Measurements from ENCODE around the gene CEBPA. TPM values are rescaled to one million over a fixed set of nuclear protein-coding genes. Genes with fewer than 3 reads are reported as not detected.
"Not testable (repeated sequence)": the region's sequence is repeated elsewhere in the genome, so short reads cannot be mapped to it uniquely, and the experiment has no call there.

Gene CEBPA
- polyA plus RNA-seq, 4 donors, result 31.0 to 203 (median 58.2) TPM

- DNase-seq (peak in 1 of 2 donors; percentile 61), FAIRE-seq (no peak)
- WGBS, 3 donors, result 72 to 82% (median 77%) methylated on average over 11 to 14 of the region's 14 CpGs
- peaks cover 8 to 62% (median 11%) of the 10 kb centered on the region in 3 donors for H3K4me1 ChIP-seq (ENCODE audit: control insufficient read depth in 3 of 3, insufficient read depth in 2 of 3, low read depth in 1 of 3, low read length in 2 of 3)
- H3K27me3 ChIP-seq (ENCODE audit: control insufficient read depth in 3 of 3, insufficient read depth in 3 of 3, low read length in 3 of 3), result peaks cover 0 to 6% (median 4%) of the 10 kb centered on the region in 3 donors
- no peak overlapping the region for H3K4me3 ChIP-seq (ENCODE audit: low read depth in 1 of 3, low read length in 3 of 3)
- H3K9me3 ChIP-seq (ENCODE audit: control insufficient read depth in 2 of 2, insufficient read depth in 1 of 2, low read depth in 1 of 2, low read length in 1 of 2), result no peaks in the 10 kb centered on the region
- H3K27ac ChIP-seq (ENCODE audit: low read depth in 1 of 3, low read length in 2 of 3), result peak overlapping the region in 1 of 3 donors; percentile 95
- H3K36me3 ChIP-seq (ENCODE audit: control insufficient read depth in 3 of 3, insufficient read depth in 2 of 3, low read depth in 1 of 3, low read length in 3 of 3), result peaks cover 0 to 35% (median 0%) of the 10 kb centered on the region in 3 donors
Measured at GRCh38 chr19:33296488-33296971, 5.8 kb downstream of the CEBPA start.

- H3K4me3 ChIP-seq (ENCODE audit: low read depth in 1 of 3, low read length in 3 of 3), result no peak overlapping the region
- 79 to 84% (median 82%) methylated on average over 12 of the region's 12 CpGs for WGBS, 3 donors
- peak overlapping the region in 1 of 3 donors; percentile 95 for H3K27ac ChIP-seq (ENCODE audit: low read depth in 1 of 3, low read length in 2 of 3)
- no peak for DNase-seq
- peaks cover 8 to 69% (median 14%) of the 10 kb centered on the region in 3 donors for H3K4me1 ChIP-seq (ENCODE audit: control insufficient read depth in 3 of 3, insufficient read depth in 2 of 3, low read depth in 1 of 3, low read length in 2 of 3)
- FAIRE-seq, result no peak
- peaks cover 0 to 29% (median 0%) of the 10 kb centered on the region in 3 donors for H3K36me3 ChIP-seq (ENCODE audit: control insufficient read depth in 3 of 3, insufficient read depth in 2 of 3, low read depth in 1 of 3, low read length in 3 of 3)
- H3K27me3 ChIP-seq (ENCODE audit: control insufficient read depth in 3 of 3, insufficient read depth in 3 of 3, low read length in 3 of 3), result peaks cover 0 to 4% (median 2%) of the 10 kb centered on the region in 3 donors
- no peaks in the 10 kb centered on the region for H3K9me3 ChIP-seq (ENCODE audit: control insufficient read depth in 2 of 2, insufficient read depth in 1 of 2, low read depth in 1 of 2, low read length in 1 of 2)
Measured at GRCh38 chr19:33295621-33296487, 6.5 kb downstream of the CEBPA start.

GRCh38 chr19:33295046-33295445 lies 7.3 kb downstream of the CEBPA start:
- peaks cover 5 to 77% (median 14%) of the 10 kb centered on the region in 3 donors for H3K4me1 ChIP-seq (ENCODE audit: control insufficient read depth in 3 of 3, insufficient read depth in 2 of 3, low read depth in 1 of 3, low read length in 2 of 3)
- not testable (repeated sequence) for FAIRE-seq; DNase-seq; H3K4me3 ChIP-seq (ENCODE audit: low read depth in 1 of 3, low read length in 3 of 3); H3K9me3 ChIP-seq (ENCODE audit: control insufficient read depth in 2 of 2, insufficient read depth in 1 of 2, low read depth in 1 of 2, low read length in 1 of 2); H3K27me3 ChIP-seq (ENCODE audit: control insufficient read depth in 3 of 3, insufficient read depth in 3 of 3, low read length in 3 of 3); H3K27ac ChIP-seq (ENCODE audit: low read depth in 1 of 3, low read length in 2 of 3)
- peaks cover 0 to 21% (median 0%) of the 10 kb centered on the region in 3 donors for H3K36me3 ChIP-seq (ENCODE audit: control insufficient read depth in 3 of 3, insufficient read depth in 2 of 3, low read depth in 1 of 3, low read length in 3 of 3)
- WGBS, 3 donors, result 92 to 95% (median 94%) methylated on average over 7 of the region's 7 CpGs

GRCh38 chr19:33294058-33294798 lies 8.1 kb downstream of the CEBPA start:
- H3K27me3 ChIP-seq (ENCODE audit: control insufficient read depth in 3 of 3, insufficient read depth in 3 of 3, low read length in 3 of 3), result no peaks in the 10 kb centered on the region
- no peak overlapping the region for H3K4me3 ChIP-seq (ENCODE audit: low read depth in 1 of 3, low read length in 3 of 3)
- WGBS, 3 donors, result 53 to 67% (median 64%) methylated on average over 13 of the region's 13 CpGs
- peak overlapping the region in 2 of 3 donors; percentile 86 to 95 for H3K27ac ChIP-seq (ENCODE audit: low read depth in 1 of 3, low read length in 2 of 3)
- H3K4me1 ChIP-seq (ENCODE audit: control insufficient read depth in 3 of 3, insufficient read depth in 2 of 3, low read depth in 1 of 3, low read length in 2 of 3), result peaks cover 3 to 83% (median 14%) of the 10 kb centered on the region in 3 donors
- DNase-seq (no peak), FAIRE-seq (no peak)
- H3K9me3 ChIP-seq (ENCODE audit: control insufficient read depth in 2 of 2, insufficient read depth in 1 of 2, low read depth in 1 of 2, low read length in 1 of 2), result no peaks in the 10 kb centered on the region
- peaks cover 0 to 13% (median 0%) of the 10 kb centered on the region in 3 donors for H3K36me3 ChIP-seq (ENCODE audit: control insufficient read depth in 3 of 3, insufficient read depth in 2 of 3, low read depth in 1 of 3, low read length in 3 of 3)

- peaks cover 0 to 5% (median 0%) of the 10 kb centered on the region in 3 donors for H3K36me3 ChIP-seq (ENCODE audit: control insufficient read depth in 3 of 3, insufficient read depth in 2 of 3, low read depth in 1 of 3, low read length in 3 of 3)
- no peaks in the 10 kb centered on the region for H3K27me3 ChIP-seq (ENCODE audit: control insufficient read depth in 3 of 3, insufficient read depth in 3 of 3, low read length in 3 of 3)
- H3K27ac ChIP-seq (ENCODE audit: low read depth in 1 of 3, low read length in 2 of 3), result peak overlapping the region; percentile 50 to 95 (median 86)
- FAIRE-seq (no peak), DNase-seq (peak; percentile 75 to 90)
- peaks cover under 1 to 80% (median 14%) of the 10 kb centered on the region in 3 donors for H3K4me1 ChIP-seq (ENCODE audit: control insufficient read depth in 3 of 3, insufficient read depth in 2 of 3, low read depth in 1 of 3, low read length in 2 of 3)
- no peak overlapping the region for H3K4me3 ChIP-seq (ENCODE audit: low read depth in 1 of 3, low read length in 3 of 3)
- peaks cover 0 to 2% of the 10 kb centered on the region in 2 donors for H3K9me3 ChIP-seq (ENCODE audit: control insufficient read depth in 2 of 2, insufficient read depth in 1 of 2, low read depth in 1 of 2, low read length in 1 of 2)
- WGBS, 3 donors, result 11 to 33% (median 23%) methylated on average over 22 of the region's 22 CpGs
Measured at GRCh38 chr19:33293255-33294057, 8.9 kb downstream of the CEBPA start.

GRCh38 chr19:33292595-33293254 lies 9.6 kb downstream of the CEBPA start:
- H3K4me1 ChIP-seq (ENCODE audit: control insufficient read depth in 3 of 3, insufficient read depth in 2 of 3, low read depth in 1 of 3, low read length in 2 of 3), result peaks cover 0 to 73% (median 14%) of the 10 kb centered on the region in 3 donors
- H3K27me3 ChIP-seq (ENCODE audit: control insufficient read depth in 3 of 3, insufficient read depth in 3 of 3, low read length in 3 of 3), result no peaks in the 10 kb centered on the region
- 26 to 48% (median 42%) methylated on average over 16 of the region's 16 CpGs for WGBS, 3 donors
- H3K27ac ChIP-seq (ENCODE audit: low read depth in 1 of 3, low read length in 2 of 3), result peak overlapping the region; percentile 24 to 95 (median 86)
- H3K4me3 ChIP-seq (ENCODE audit: low read depth in 1 of 3, low read length in 3 of 3), result no peak overlapping the region
- DNase-seq (peak; percentile 48 to 70), FAIRE-seq (no peak)
- H3K36me3 ChIP-seq (ENCODE audit: control insufficient read depth in 3 of 3, insufficient read depth in 2 of 3, low read depth in 1 of 3, low read length in 3 of 3), result peaks cover 0 to 2% (median 0%) of the 10 kb centered on the region in 3 donors
- peaks cover 0 to 9% of the 10 kb centered on the region in 2 donors for H3K9me3 ChIP-seq (ENCODE audit: control insufficient read depth in 2 of 2, insufficient read depth in 1 of 2, low read depth in 1 of 2, low read length in 1 of 2)

- H3K4me3 ChIP-seq (ENCODE audit: low read depth in 1 of 3, low read length in 3 of 3), result no peak overlapping the region
- DNase-seq (peak; percentile 82 to 92), FAIRE-seq (no peak)
- peak overlapping the region; percentile 69 to 95 (median 84) for H3K27ac ChIP-seq (ENCODE audit: low read depth in 1 of 3, low read length in 2 of 3)
- 65 to 79% (median 69%) methylated on average over 15 of the region's 15 CpGs for WGBS, 3 donors
- H3K4me1 ChIP-seq (ENCODE audit: control insufficient read depth in 3 of 3, insufficient read depth in 2 of 3, low read depth in 1 of 3, low read length in 2 of 3), result peaks cover 0 to 64% (median 14%) of the 10 kb centered on the region in 3 donors
- peaks cover 0 to 2% (median 0%) of the 10 kb centered on the region in 3 donors for H3K36me3 ChIP-seq (ENCODE audit: control insufficient read depth in 3 of 3, insufficient read depth in 2 of 3, low read depth in 1 of 3, low read length in 3 of 3)
- H3K9me3 ChIP-seq (ENCODE audit: control insufficient read depth in 2 of 2, insufficient read depth in 1 of 2, low read depth in 1 of 2, low read length in 1 of 2), result peaks cover 0 to 11% of the 10 kb centered on the region in 2 donors
- no peaks in the 10 kb centered on the region for H3K27me3 ChIP-seq (ENCODE audit: control insufficient read depth in 3 of 3, insufficient read depth in 3 of 3, low read length in 3 of 3)
Measured at GRCh38 chr19:33291623-33292534, 10.5 kb downstream of the CEBPA start.
